H1 (cell line): ENCODE data around the gene CEP250.

Experiments used
- CBX5 ChIP-seq: fragments of 300-800, 300-1000 bp; sonication (generic); IDR thresholded peaks from 2 replicates; pipeline ENCODE4 v1.7.1; 2016; ENCODE audit warnings: antibody characterized with exemption, low read length, low read depth
- CEBPB ChIP-seq: IDR thresholded peaks from 2 replicates; pipeline ENCODE4 v1.6.1; 2012; ENCODE audit warnings: low read depth, low read length
- CTCF ChIP-seq, 3 experiments: IDR thresholded peaks; 1 replicate in 2 of 3; 2 replicates in 1 of 3; pipeline versions ENCODE4 v1.5.1 to v1.6.1; 2011; ENCODE audit warnings: low read length in 3 of 3, mild to moderate bottlenecking in 3 of 3, inconsistent platforms in 2 of 3, low read depth in 1 of 3, moderate library complexity in 1 of 3; ENCODE audit not compliant: insufficient read depth in 1 of 3; ENCODE audit errors: control extremely low read depth in 1 of 3
- POLR2A ChIP-seq, 2 experiments: IDR thresholded peaks; 1 replicate in 1 of 2; 2 replicates in 1 of 2; pipeline ENCODE4 v1.6.1; 2011; ENCODE audit warnings: low read depth in 2 of 2, low read length in 2 of 2, mild to moderate bottlenecking in 2 of 2; ENCODE audit errors: control extremely low read depth in 1 of 2
- ZNF274 ChIP-seq: IDR thresholded peaks from 2 replicates; pipeline ENCODE4 v1.7.0; 2012; ENCODE audit warnings: low read length, borderline replicate concordance; ENCODE audit errors: extremely low read depth

DNA sequence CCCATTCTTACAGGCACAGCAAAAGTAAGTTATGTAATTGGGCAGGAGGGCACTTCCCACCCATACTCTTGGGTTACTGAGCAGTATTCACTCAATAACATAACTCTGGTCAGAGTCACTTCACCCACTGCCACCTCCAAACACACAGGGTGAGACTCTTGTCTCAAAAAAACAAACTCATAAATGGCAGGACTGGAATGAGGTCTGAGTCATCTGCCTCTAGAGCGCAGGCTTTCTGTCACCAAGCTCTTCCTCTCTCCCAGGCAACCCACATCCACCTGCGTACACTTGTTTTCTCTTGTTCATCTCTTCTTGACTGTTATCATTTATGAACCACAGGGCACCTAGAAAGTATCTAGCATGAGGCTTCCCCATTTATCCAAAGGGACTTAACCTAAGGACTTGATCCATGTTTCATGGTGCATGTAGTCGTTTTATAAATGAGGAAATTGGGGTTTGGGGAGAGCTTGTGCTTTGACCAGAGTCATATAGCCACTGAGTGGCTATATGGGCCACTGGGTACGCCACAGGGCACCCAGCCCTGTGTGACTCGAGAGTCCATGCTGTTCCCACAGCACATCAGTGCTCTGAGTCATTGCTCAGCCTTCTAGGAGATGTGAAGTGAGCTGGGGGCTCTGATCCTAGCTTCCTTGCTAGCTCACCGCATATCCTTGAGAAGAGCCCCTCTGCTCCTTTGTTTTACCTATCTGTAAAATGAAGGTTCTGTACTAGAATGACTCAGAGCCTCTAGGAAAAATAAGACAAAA is 51.7 kb downstream of the CEP250 start:
- TF ChIP-seq CEBPB (no peak), CBX5 (no peak), POLR2A (IDR thresholded peaks at IDR 0.05; ENCODE audit: control extremely low read depth in 1 of 2, low read depth in 2 of 2, low read length in 2 of 2) (no peak), CTCF (IDR thresholded peaks at IDR 0.05; ENCODE audit: control extremely low read depth in 1 of 3, insufficient read depth in 1 of 3, low read depth in 1 of 3, low read length in 3 of 3) (no peak), ZNF274 (no peak)
